GM21526 (cell line): Measurements from ENCODE around the gene ERICH6.

Experiments used
- ATAC-seq: cut with Tn5 transposase; IDR thresholded peaks from one replicate; pipeline ENCODE4 v1.9.1; 2021; ENCODE audit warnings: moderate library complexity; ENCODE audit not compliant: unreplicated experiment, low FRiP score

The ERICH6 gene

DNA sequence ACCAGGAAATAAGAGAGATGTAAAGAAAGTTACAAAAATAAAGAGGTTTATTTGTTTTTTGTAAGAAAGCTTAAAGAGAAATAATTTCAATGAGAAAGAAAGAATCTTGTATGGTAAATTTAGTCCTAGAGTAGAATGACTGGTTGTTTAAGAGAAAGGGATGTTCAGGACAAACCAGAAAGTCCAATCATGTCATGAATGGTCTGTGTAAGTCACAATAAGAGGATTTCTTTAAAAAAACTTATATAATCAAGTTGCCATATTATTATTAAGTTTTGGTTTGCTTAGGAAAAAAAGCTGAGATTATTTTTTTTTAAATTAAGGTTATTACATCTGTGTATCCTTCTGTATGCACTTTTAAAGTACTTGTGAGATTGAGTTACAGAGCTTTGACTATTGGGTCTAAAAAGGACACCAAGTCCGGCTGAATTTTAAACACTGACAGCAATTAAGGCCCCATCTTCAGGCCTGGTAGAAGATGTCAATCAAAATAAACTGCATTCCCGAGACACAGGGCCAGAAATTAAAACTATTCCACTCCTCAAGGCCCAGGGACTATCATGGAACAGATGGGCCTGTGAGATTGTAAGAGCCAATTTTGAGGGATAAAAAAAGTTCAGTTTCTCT lies 12.2 kb downstream of the ERICH6 start:
- ATAC-seq = no peak

GRCh38 chr3:150687613-150688012 lies 16.1 kb downstream of the ERICH6 start:
- ATAC-seq = no peak

DNA sequence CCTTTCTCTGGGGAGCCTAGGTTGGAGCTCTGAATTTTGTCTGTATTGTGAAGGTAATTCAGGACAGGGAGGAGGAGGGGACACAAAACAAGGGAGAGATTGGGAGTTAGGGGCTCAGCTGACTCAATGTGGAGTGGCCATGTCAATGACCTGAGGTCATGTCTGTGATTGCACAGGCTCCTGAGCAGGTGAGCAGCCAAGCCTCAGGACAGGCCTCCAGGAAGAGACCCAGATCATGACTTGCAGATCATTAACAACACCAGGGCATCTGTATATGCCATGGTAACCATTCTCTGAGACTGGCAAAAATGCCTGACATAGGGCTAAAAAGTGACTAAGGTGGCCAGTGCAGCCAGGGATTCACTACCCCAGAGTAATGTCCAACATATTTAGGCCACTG lies 20.9 kb downstream of the ERICH6 start:
- no peak for ATAC-seq

DNA sequence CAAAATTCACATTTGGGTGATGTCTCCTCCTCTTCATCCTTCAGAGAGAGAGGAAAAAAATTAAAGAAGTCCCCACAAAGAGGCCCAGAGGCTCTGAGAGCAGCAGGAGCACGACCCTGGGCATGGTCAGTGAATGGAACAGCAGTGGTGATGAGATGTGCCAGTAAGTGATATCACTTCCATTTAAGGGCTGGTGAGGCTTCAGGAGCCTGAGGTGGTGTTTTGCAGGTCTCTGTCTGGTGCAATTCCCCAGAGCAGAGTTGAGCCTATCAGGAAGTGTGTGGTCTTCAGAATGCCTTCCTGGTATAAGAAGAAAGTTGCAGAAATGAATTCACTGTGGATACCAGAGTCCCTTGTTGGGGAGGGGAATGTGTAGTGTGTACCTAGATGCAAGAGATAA lies 21.4 kb downstream of the ERICH6 start:
- no peak for ATAC-seq

- peak; percentile 91 for ATAC-seq
Measured at GRCh38 chr3:150681057-150681456, 22.7 kb downstream of the ERICH6 start.

DNA sequence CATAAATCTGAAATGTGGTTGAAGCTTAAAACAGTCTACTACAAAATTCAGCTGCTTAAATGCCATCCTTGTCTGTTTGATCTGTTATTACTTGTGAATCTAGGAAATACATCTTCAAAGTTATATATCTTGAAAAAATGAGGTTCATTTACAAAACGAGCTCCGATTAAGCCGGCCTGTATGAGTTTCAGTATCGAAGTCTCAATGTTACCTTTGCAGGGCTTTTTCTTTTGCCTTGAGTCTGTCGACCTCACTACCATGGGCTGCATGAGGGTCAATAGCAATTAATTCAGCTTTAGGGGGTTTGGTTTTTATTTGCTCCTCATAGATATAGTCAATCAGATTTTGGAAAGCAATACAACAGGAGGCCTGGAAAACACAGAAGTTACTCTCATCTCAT lies 23.2 kb downstream of the ERICH6 start:
- ATAC-seq = peak; percentile 11

- ATAC-seq = no peak
Measured at GRCh38 chr3:150675587-150675986, 28.1 kb downstream of the ERICH6 start.

DNA sequence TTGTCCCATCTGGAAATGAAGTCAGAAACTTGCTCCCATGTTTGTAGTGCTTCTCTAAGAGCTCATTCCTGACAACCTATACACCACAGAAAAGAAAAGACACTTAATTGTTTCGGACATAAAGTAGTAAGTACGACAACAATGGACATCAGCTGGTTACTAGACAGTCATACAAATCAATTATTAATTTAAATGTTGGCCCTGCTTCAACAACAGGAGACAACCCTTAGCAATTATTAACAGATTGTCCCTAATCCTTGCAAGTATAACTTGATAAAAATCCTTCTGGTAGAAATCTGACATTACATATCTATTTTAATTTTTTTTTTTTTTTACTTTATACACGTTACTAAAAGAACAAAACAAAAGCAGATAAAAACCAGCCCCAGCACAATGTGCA lies 29.8 kb downstream of the ERICH6 start:
- ATAC-seq = no peak

DNA sequence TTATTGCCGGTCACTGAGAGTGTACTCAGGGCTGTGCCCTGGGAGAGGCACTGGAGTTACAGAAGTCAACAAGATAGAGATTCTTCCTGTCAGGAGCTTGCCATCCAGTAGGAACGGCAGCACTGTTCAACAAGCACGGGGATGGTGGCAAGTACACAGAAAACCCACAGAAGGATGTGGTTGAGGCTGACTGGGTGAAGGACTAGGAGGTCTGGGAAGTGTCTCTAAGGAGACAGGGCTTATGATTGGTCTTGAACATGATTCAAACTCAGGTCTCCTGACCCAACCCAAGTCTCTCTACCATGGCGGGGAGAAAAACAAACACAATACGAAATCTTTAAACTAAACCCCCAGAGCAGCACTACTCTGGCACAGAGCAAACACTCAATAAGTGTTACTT lies 37.6 kb downstream of the ERICH6 start:
- ATAC-seq = no peak

DNA sequence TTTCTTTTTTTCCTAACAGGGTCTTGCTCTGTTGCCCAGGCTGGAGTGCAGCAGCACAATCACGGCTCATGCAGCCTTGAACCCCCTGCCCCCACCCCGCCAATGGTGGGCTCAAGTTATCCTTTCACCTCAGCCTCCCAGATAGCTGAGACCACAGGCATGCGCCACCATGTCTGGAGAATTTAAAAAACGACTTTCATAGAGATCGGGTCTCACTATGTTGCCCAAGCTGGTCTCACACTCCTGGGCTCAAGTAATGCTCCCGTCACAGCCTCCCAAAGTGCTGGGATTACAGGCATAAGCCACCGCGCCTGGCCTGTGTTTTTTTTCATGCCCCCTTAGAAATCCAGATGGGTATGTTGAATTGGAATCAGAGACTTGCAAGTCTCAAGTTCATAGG lies 40.3 kb downstream of the ERICH6 start:
- ATAC-seq = no peak

DNA sequence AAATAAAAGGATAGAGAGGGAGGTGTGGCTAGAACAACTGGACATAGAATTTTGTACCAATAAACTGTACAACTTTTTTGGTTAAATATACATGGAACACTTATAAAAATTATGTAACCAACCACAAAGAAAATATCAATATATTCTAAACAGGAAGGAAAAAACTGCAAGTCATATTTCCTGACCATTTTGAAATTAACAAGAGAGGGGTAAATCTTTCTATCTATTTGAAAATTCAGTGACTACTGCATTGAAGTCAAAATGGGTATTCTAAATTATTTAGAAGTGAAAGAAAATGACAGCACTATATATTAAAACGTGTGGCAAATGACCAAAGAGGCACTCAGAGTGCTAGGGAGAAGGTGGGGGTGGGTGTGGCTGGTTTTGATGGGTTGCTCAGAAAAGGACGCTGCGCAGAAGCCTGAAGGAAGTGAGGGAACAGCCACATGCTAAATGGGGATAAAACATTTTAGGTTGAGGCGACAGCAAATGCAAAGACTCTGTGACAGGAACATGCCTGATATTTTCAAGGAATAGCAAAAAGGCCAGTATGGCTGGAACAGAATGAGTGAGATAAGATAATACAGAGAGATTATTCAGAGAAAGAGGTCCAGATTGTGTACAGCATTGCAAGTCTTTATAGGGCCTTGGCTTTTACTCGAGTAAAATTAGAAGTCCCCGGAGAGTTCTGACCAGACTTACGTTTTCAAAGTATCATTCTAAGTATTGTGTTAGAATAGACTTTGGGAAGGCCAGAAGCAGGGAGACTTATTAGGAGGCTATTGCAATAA lies 41.1 kb downstream of the ERICH6 start:
- no peak for ATAC-seq

- no peak for ATAC-seq
Measured at GRCh38 chr3:150656316-150656715, 47.4 kb downstream of the ERICH6 start.

DNA sequence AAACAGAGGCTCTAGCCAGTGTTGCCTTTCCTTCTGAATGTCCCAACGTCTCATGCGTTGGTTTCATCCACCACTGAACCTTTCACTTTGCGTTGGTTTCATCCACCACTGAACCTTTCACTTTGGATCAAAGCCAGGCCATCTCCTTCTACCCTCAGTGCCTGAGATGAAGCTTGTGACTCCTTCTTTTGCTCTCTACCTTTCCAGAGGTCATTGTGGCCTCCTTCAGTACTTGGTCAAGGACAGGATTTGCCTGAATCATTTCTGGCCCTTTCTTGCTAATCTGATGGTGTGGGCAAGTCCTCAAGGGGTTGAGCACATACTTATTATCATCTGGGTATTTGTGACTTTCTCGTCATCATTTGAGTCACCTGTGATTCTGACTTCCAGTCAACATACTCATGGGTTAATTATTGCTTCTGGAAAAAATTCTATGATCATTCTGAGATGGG lies 50.6 kb downstream of the ERICH6 start:
- ATAC-seq = no peak

- ATAC-seq = no peak
Measured at GRCh38 chr3:150640256-150640655, 63.5 kb downstream of the ERICH6 start.

DNA sequence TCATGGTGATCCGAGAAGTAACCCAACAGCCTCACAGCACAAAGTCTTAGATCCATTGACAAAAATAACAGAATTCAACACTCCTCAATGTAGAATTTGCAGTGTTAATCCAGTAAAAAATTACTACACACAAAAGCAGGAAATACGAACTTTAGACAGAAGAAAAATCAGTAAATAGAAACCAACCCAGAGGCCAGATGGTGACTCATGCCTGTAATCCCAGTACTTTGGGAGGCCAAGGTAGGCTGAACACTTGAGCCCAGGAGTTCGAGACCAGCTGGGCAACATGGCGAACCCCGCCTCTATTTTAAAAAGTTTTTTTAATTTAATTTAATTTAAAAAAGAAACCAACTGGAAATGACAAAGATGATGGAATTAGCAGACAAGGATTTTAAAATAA lies 64.5 kb downstream of the ERICH6 start:
- ATAC-seq = no peak

DNA sequence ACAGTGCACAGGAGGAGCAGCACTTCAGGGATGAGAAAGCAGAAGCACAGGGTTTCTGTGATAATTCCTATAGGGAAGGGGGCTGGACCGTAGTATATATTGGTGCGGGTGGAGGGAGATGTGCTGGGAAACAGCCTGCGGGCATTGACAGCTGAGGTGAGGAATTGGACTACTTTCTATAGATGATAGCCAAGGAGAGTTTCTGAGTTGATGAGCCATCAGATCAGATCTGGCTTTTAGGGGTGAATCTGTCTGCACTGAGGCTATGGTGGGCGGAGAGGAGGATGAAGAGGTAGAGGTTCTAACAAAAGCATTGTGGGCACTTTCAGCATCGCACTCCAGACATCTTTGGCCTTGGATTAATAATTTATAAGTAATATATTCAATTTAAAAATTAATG lies 67.5 kb downstream of the ERICH6 start:
- ATAC-seq = no peak

- peak; percentile 66 for ATAC-seq
Measured at GRCh38 chr3:150635526-150635925, 68.2 kb downstream of the ERICH6 start.

DNA sequence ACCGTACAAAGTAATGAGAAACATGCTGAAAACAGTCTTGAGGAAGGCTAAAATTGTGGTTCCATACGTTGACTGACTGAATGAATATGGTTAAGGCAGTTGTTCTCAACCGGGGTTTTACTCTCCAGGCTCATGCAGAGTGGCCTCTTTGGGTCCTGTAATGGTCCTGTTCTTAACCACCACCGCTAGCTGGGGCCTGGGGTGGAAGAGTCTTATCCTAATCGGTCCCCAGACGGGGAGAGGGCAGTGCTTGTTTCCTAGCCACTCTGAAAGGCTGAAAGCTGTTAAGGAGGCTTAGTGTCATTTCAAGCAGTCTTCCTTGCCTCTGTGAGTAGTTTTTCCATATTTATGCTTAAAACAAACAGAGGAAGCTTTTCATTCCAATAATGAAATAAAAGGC lies 68.6 kb downstream of the ERICH6 start:
- ATAC-seq = no peak

- ATAC-seq = no peak
Measured at GRCh38 chr3:150631515-150632221, 72.1 kb downstream of the ERICH6 start.

DNA sequence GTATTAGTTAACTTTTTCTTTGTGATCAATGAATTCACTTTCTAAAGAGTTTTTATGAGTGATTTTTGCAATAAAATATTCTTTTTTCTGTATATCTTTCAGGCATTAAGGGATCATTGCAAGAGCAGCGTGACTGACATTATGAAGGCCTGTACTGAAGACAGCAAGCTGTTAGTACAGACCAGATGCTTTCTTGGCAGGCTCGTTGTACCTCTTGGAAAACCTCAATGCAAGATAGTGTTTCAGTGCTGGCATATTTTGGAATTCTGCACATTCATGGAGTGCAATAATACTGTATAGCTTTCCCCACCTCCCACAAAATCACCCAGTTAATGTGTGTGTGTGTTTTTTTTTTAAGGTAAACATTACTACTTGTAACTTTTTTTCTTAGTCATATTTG lies 76.2 kb downstream of the ERICH6 start:
- no peak for ATAC-seq

- ATAC-seq = no peak
Measured at GRCh38 chr3:150626148-150626930, 77.4 kb downstream of the ERICH6 start.
